Activated CD8-positive, alpha-beta memory T cell treated with anti-CD3 and anti-CD28 coated beads, Interleukin-2, amount 50 U/mL, for 24 hours (primary cell): ENCODE measurements around the gene DSTN.

Experiments used
- DNase-seq: peaks from one replicate; pipeline ENCODE4 v3.0.0-alpha.2; 2020; ENCODE audit errors: extremely low read depth

DSTN gene

GRCh38 chr20:17624070-17624469 is 54.2 kb downstream of the DSTN start:
- no peak for DNase-seq

GRCh38 chr20:17624551-17625245 is 54.8 kb downstream of the DSTN start:
- no peak for DNase-seq

- DNase-seq, result no peak
Observed at GRCh38 chr20:17625246-17626051, 55.6 kb downstream of the DSTN start.

GRCh38 chr20:17626217-17627007 is 56.5 kb downstream of the DSTN start:
- no peak for DNase-seq

GRCh38 chr20:17627101-17627955 is 57.5 kb downstream of the DSTN start:
- no peak for DNase-seq

- no peak for DNase-seq
Observed at GRCh38 chr20:17628101-17628841, 58.4 kb downstream of the DSTN start.

- no peak for DNase-seq
Observed at GRCh38 chr20:17629025-17629424, 59.1 kb downstream of the DSTN start.

GRCh38 chr20:17629678-17630089 is 59.8 kb downstream of the DSTN start:
- DNase-seq, result no peak

GRCh38 chr20:17630151-17630805 is 60.4 kb downstream of the DSTN start:
- DNase-seq, result no peak

- no peak for DNase-seq
Observed at GRCh38 chr20:17630806-17631195, 60.9 kb downstream of the DSTN start.

GRCh38 chr20:17631576-17632319 is 61.9 kb downstream of the DSTN start:
- no peak for DNase-seq

- no peak for DNase-seq
Observed at GRCh38 chr20:17633221-17633849, 63.5 kb downstream of the DSTN start.

- no peak for DNase-seq
Observed at GRCh38 chr20:17633850-17634500, 64.1 kb downstream of the DSTN start.

- no peak for DNase-seq
Observed at GRCh38 chr20:17634661-17635331, 64.9 kb downstream of the DSTN start.

- DNase-seq, result no peak
Observed at GRCh38 chr20:17635332-17636244, 65.7 kb downstream of the DSTN start.

GRCh38 chr20:17636523-17637412 is 66.9 kb downstream of the DSTN start:
- no peak for DNase-seq
